ENCODE data around the gene FBXO31.

The FBXO31 gene

GRCh38 chr16:87309620-87310525, 73.7 kb downstream of the FBXO31 start:
- DNase-seq (ENCODE audit: low spot score) = no peak

DNA sequence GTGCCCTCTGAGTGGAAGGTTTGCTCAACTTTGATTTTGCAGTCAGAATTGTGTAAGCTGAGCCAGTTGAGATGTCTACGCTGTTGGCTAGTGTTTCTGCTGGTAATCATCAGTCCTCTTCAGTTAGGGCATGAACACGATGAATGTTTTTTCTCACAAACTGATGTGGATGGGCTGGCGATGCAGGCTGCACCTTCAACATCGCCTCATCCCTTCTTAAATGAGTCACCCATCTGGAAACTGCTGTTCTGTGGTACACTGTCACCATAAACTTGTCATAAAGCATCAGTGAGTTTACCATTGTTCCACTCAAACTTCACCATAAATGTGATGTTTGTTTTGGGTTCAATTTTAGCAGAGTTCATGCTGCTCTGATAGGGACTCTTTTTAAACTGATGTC, 74.8 kb downstream of the FBXO31 start:
- peak; percentile 84 for DNase-seq (ENCODE audit: low spot score)

DNA sequence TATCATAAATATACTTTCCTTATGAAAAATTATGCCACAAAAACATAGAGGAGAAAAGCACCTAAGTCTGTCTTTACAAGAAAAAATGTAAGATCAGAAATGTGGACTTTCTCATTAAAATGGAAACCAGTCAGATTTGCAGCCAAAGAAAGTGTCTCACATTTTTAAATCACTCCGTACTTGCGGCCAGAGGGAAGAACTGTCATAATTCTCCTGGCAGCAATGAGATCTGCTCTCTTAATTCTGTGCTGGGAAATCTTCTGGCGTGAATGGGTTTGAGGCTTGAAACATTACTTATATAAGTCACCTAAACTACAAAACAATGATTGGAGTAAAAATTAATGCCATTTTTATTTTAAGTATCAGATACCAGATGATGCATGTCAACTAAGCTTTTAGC, 77.1 kb downstream of the FBXO31 start:
- DNase-seq (ENCODE audit: low spot score) = no peak

DNA sequence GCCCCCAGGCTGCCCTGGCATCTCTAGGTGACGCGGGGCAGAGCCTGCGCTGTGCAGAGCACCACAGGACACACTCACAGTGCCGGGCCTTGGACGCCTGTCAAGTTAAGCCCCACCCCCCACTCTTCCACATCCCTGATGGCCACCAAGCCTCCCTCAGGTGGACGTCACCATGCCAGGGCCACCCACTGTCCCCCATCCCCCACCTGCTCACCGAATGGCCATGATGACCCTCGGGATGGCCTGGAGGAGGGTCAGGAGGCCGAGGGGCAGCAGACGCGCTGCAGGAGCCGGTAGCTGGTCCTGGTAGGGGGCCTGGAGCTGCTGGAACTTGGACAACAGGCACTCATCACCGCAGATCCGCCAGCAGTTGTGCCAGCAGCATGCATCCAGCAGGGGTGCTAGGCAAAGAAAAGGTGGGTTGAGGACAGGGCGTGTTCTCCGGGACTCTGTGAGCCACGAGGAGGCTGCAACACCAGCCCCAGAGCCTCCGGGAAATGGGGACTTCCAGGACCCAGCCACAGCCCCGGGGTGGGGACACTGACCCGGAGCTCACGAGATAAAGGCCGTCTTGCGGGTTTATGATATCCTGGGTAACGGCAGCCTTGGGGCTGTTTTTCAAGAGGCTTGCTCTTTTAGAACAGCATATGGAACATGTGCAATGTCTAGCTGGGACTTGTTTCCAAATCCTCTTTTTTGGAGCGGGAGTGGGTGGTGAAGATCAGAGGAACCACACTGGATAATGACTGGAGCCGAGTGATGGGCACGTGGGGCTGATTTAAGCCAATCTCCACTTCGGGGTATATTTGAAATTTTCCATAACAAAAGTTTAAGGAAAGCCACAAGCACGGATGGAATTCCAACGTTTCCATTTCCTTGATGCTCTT, 77.8 kb downstream of the FBXO31 start:
- no peak for DNase-seq (ENCODE audit: low spot score)

DNA sequence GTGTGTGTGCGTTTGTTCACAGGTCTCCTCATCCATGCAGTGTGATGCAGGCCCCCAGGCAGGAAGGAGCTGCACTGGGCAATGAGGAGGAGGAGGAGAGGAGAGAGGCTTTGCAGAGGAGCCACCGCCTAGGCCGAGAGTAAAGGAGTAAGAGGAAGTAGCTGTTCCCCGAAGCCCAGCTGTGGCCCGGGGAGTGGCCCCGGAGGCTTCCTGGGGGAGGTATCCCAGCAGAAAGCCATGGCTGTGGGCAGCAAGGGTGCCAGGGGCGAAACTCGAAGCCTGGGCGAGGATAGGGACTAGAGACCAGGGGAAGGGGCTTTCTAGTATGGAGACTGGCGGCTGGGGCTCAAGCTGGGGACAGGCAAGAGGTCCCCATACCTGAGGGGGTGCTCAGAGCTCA, 78.6 kb downstream of the FBXO31 start:
- no peak for DNase-seq (ENCODE audit: low spot score)

DNA sequence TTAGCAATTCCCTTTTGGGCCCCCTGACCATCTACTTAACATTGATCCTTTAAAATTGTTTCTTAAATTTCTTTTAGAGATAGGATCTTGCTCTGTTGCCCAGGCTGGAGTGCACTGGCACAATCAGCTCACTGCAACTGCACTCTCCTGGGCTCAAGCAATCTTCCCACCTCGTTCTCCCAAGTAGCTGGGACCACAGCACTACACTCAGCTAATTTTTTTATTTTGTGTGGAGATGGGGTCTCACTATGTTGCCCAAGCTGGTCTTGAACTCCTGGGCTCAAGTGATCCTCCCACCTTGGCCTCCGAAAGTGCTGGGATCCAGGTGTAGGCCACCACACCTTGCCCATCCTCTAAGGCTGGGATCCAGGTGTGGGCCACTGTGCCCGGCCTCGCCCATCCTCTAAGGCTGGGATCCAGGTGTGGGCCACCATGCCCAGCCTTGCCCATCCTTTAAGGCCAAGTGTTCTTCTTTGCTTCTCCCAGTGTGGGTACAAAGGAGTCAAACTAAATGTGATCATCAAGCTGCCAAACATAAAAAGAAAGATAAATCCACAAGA, 79.5 kb downstream of the FBXO31 start:
- no peak for DNase-seq (ENCODE audit: low spot score)

- peak; percentile 53 for DNase-seq (ENCODE audit: low spot score)
These were observed 80.1 kb downstream of the FBXO31 start for GRCh38 chr16:87303431-87303930.

DNA sequence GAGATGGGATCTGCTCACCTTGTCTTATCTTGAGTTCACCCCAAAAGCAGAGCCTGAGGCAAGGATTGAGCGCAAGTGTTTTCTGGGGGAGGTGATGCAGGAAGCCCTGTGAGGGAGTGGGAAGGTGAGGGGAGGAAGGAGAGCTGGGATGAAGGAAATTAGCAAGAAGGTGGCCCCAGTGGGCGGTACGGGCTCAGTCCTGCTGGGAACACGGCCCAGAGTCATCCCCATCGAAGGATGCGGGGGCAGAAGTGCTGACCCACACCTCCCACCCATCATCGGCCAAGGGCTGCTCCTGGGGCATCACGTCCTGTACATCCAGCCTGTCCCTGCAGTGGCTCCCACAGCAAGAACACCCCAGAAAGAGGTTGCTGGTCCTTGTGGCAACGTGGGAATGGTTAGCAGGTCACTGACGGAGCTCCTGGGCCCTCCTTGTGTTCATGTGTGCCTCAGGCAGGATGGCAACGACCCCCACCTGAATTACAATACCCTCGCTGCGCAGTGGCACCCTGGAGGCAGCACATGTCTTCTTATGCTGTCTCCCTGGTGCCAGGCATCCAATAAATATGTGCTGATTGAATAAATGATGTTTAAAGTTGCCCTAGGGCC, 84.6 kb downstream of the FBXO31 start:
- DNase-seq (ENCODE audit: low spot score) = no peak

DNA sequence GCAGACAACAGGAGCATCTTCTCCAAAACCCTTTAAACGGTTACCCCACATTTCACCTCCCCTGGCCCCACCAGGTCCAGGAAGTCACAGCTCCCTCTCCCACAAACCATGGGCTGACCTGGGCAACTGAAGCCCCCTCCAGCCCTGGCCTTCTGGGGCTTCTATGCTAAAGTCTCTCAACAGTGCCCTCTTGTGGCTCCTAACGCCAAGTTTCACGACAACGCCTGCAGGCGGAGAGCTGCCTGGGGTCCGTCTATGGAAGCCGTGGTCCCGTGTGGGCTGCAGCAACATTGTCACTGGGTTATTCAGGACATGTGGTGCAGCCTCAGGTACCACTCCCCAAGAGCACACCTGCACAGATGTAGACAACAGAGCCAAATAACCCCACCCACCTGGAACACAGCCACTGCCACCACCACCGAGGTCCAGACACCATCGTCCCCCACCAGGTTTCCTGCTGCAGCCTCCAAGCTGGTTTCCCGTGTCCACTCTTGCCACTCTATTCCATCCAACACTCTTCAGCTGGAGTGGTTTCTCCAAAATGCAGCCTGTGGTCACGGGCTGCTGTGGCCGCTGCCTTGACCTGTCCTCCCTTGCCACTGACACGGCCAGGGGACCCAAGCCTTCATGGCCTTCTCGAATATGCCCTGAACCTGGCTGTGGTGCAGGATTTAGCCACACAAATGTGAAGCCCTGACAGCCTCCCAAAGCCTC, 85.5 kb downstream of the FBXO31 start:
- DNase-seq (ENCODE audit: low spot score) = peak; percentile 39

GRCh38 chr16:87297407-87297806, 86.2 kb downstream of the FBXO31 start:
- DNase-seq (ENCODE audit: low spot score) = no peak

GRCh38 chr16:87295661-87296531, 87.7 kb downstream of the FBXO31 start:
- no peak for DNase-seq (ENCODE audit: low spot score)

DNA sequence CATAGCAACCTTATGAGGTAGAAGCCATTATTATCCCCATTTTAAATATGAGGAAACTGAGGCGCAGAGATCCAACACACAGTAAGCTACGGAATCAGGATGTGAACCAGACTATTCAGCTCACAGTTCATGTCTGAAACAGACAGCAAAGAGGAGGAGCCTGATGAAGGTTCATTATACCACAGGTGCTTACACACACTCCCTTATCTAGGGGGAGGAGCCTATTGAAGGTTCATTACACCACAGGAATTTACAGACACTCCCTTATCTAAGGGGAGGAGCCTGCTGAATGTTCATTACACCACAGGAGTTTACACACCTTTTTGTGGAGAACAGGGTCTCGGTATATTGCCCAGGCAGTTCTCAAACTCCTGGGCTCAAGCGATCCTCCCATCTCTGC, 88.3 kb downstream of the FBXO31 start:
- no peak for DNase-seq (ENCODE audit: low spot score)

GRCh38 chr16:87293990-87294389, 89.6 kb downstream of the FBXO31 start:
- no peak for DNase-seq (ENCODE audit: low spot score)

- DNase-seq (ENCODE audit: low spot score) = no peak
These were observed 91.6 kb downstream of the FBXO31 start for GRCh38 chr16:87291944-87292343.

DNA sequence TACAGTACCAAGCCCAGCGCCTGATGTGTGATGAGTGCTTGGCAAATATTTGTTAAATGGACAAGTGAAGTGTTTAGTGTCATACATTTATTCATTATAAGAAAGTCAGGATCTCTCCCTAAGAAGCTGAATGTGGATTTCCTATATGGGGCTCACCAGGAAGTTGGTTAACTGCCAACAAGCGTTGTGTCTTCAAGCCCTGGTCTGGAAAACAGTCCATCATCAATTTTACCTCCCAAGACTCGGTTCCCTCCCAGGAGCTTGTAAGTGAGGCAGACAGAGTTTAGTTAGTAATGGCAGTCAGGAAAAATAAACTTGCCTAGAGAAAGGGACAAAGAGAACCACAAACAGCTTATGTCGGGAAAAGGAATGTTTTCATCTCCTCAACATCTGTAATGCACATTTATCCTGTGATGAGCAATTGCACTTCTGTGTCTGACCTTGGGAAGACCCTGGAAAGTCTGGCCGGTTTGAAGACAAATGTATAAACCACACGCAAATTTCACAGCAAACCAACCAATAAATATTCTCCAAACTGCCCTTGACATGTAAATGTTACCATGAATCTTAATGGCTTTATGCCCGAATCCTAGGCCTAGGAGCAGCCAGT, 94.7 kb downstream of the FBXO31 start:
- DNase-seq (ENCODE audit: low spot score) = no peak

DNA sequence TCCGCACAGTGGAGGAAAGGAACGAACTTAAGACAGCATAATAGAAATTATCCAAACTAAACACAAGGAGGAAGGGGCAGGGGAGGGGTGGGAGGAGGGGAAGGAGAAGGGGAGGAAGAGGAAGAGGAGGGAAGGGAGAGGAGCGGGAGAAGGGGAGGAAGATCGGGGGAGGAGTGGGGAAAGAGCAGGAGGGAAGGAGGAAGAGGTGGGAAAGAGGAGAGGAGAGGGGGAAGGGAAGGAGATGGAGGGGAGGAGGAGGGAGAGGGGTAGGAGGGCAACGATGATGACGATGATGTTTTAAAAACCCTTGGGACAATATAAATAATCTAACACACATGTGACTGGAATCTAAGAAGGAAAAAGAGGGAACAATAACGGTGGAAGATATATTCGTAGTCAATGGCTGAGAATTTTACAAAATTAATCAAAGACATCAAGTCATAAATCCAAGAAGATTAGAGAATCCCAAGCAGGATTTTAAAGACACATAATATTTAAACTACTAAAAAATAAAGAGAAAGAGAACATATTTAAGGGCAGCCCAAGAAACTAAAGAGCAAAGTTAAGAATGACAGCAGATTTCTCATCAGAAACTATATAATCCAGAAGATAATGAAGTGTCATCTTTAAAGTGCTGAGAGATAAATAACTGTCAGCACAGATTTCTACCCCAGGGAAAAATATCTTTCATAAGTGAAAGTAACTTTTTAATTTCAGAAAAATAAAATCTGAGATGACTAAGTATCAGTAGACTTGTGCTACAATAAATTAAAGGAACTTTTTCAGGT, 96.5 kb downstream of the FBXO31 start:
- DNase-seq (ENCODE audit: low spot score) = no peak

- no peak for DNase-seq (ENCODE audit: low spot score)
These were observed 99.4 kb downstream of the FBXO31 start for GRCh38 chr16:87284183-87284582.

DNA sequence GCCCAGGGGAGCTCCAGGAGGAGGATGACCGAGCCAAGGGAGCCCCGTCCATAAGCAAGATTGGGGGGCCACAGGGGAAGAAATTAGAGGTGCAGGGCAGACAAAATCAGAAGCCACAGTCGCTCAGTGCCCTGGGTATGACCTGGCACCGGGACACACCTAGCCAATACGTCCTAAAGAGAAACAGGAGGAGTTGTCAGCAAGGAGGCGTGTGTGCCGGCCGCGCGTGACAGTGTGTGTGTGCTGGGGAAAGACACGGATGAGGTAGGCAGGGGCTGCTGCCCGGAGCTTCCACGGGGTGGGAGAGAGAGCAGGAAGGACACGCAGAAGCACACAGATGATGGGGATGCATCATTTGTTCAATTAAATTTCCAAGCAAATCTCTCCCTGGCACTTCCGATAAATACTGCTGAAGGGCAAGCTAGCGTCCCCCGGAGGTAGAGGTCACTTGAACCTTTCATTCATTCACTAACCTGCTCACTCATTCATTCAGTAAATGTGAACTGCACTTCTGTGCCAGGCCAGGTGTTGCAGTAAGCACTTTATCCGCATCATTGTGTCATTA, 104.4 kb downstream of the FBXO31 start:
- DNase-seq (ENCODE audit: low spot score) = no peak

Measured in activated CD4-positive, alpha-beta T cell treated with anti-CD3 and anti-CD28 coated beads, Interleukin-2, Interleukin-4, amounts not matched to agents 100 ng/mL and 50 ng/mL, durations not matched to agents 16 hours and 8 hours (primary cell).